GM21447 (cell line): ENCODE data around the gene PIP5K1C.

Source experiments
- ATAC-seq: cut with Tn5 transposase; IDR thresholded peaks from one replicate; pipeline ENCODE4 v1.9.1; 2021; ENCODE audit not compliant: unreplicated experiment

PIP5K1C gene

GRCh38 chr19:3695124-3695733, 5.0 kb downstream of the PIP5K1C start:
- ATAC-seq = no peak

GRCh38 chr19:3694361-3695123, 5.7 kb downstream of the PIP5K1C start:
- ATAC-seq = no peak

- ATAC-seq = no peak
Observed at GRCh38 chr19:3693025-3693925, 7.0 kb downstream of the PIP5K1C start.

GRCh38 chr19:3692141-3693024, 7.9 kb downstream of the PIP5K1C start:
- ATAC-seq = no peak

GRCh38 chr19:3691726-3692125, 8.5 kb downstream of the PIP5K1C start:
- no peak for ATAC-seq

- ATAC-seq = no peak
Observed at GRCh38 chr19:3691372-3691716, 8.9 kb downstream of the PIP5K1C start.

- no peak for ATAC-seq
Observed at GRCh38 chr19:3690551-3691371, 9.5 kb downstream of the PIP5K1C start.

GRCh38 chr19:3687774-3688706, 12.2 kb downstream of the PIP5K1C start:
- ATAC-seq = peak; percentile 59

GRCh38 chr19:3687393-3687773, 12.9 kb downstream of the PIP5K1C start:
- ATAC-seq = no peak

- no peak for ATAC-seq
Observed at GRCh38 chr19:3684817-3685410, 15.4 kb downstream of the PIP5K1C start.

- no peak for ATAC-seq
Observed at GRCh38 chr19:3684054-3684816, 16.0 kb downstream of the PIP5K1C start.

- ATAC-seq = no peak
Observed at GRCh38 chr19:3683405-3684053, 16.7 kb downstream of the PIP5K1C start.

- no peak for ATAC-seq
Observed at GRCh38 chr19:3682741-3683404, 17.4 kb downstream of the PIP5K1C start.

GRCh38 chr19:3682286-3682685, 18.0 kb downstream of the PIP5K1C start:
- ATAC-seq = no peak

- ATAC-seq = no peak
Observed at GRCh38 chr19:3680939-3681338, 19.3 kb downstream of the PIP5K1C start.

GRCh38 chr19:3679581-3679980, 20.7 kb downstream of the PIP5K1C start:
- ATAC-seq = no peak

- ATAC-seq = no peak
Observed at GRCh38 chr19:3679138-3679537, 21.1 kb downstream of the PIP5K1C start.
